Activated CD4-positive, alpha-beta T cell treated with anti-CD3 and anti-CD28 coated beads for 24 hours (primary cell): ENCODE results near the gene CALHM3.
"Not testable (repeated sequence)": the region's sequence is repeated elsewhere in the genome, so short reads cannot be mapped to it uniquely, and the experiment has no call there.

Experiments
- DNase-seq, 2 donors: peaks; one replicate each; pipeline ENCODE4 v3.0.0-alpha.2; 2020; ENCODE audit warnings: low read depth in 2 of 2

CALHM3 gene, protein sequence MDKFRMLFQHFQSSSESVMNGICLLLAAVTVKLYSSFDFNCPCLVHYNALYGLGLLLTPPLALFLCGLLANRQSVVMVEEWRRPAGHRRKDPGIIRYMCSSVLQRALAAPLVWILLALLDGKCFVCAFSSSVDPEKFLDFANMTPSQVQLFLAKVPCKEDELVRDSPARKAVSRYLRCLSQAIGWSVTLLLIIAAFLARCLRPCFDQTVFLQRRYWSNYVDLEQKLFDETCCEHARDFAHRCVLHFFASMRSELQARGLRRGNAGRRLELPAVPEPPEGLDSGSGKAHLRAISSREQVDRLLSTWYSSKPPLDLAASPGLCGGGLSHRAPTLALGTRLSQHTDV

DNA sequence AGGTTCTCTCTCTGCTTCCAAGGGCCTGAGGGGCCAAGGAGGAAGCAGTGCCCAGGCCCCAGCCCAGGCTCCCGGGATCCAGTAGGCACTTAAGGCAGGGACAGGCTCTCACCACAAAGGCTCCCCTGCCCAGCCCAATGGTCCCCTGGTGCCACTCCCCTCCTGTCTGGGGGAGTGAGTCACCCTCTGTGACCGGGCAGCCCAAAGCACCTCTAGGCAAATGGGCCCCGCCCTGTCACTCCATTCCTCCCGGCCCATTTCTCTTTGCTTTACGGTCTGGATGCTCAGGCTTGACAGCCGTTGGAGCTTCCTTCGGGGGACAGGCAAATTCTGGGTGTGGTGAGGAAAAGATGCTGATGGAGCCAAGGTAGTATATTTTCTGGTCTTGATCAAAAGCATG is at the start of gene CALHM3:
CALHM3 (minus strand) TSS at position 106 of the 400 bp plus-strand sequence. CDS start 208 bp downstream, outside the sequence.
- no peak for DNase-seq

DNA sequence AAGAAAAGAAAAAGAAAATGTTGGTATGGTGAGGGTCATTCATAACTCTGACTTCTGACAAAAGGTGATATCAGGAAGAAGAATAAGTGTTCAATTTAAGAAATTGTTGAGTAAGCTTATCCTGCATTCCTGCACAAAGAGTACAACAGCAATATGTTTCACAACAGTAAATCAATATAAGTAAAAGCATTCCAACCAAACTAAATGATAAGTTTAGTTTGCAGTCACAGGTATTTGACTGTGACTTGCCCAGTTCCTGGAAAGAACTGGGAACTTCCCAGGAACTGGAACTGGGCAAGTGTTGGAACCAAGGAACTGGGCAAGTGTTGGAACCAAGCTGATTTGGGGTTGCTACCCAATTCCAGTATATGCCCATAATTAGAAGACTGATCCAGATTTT is 49.5 kb upstream of the CALHM3 start:
- no peak for DNase-seq

DNA sequence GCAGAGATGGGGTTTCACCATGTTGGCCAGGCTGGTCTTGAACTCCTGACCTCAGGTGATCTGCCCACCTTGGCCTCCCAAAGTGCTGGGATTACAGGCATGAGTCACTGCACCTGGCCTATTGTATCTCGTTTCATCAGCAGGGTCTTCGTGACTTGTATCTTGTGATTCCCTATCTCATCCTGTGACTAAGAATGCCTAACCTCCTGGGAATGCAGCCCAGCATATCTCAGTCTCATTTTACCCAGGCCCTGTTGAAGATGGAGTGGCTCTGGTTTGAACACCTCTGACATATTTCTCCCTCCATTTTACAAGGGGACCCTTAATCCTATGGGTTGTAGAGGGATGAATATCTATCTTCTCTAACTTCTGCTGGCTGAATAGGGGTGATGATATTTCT is 48.4 kb upstream of the CALHM3 start:
- DNase-seq = not testable (repeated sequence)

DNA sequence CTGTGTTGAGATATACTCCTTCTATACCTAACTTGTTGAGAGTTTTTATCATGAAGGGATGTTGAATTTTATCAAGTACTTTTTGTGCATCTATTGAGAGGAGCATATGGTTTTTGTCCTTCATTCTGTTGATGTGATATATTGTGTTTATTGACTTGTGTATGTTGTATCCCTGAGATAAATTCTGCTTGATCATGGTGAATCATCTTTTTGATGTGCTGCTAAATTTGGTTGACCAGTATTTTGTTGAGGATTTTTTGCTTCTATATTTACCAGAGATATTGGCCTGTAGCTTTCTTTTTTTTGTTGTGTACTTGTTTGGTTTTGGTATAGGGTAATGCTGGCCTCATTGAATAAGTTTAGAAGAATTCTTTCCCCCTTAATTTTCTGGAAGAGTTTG is 46.9 kb upstream of the CALHM3 start:
- DNase-seq = no peak

DNA sequence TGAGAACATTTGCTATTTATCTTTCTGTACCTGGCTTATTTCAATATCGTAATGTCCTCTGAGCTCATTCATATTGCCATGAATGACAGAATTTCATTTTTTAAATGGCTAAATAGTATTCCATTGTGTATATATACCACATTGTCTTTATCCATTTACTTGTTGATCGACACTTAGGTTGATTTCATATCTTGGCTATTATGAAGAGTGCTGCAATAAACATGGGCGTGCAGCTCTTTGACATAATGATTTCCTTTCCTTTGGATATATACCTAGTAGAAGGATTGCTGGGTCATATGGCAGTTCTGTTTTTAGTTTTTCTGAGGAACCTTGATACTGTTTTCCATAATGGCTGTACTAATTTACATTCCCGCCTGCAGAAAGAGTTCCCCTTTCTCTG is 44.6 kb upstream of the CALHM3 start:
- DNase-seq = no peak

DNA sequence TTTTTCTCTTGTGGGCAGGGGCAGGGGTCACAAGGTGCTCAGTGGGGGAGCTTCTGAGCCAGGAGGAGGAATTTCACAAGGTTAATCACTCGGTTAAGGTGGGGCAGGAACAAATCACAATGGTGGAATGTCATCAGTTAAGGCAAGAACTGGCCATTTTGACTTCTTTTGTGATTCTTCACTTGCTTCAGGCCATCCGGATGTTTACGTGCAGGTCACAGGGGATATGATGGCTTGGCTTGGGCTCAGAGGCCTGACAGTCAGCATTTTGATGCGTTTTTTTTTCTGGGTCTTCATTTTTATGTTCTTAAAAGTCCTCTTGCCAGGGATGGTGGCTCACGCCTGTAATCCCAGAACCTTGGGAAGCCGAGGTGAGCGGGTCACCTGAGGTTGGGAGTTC is 43.0 kb upstream of the CALHM3 start:
- DNase-seq = not testable (repeated sequence)

DNA sequence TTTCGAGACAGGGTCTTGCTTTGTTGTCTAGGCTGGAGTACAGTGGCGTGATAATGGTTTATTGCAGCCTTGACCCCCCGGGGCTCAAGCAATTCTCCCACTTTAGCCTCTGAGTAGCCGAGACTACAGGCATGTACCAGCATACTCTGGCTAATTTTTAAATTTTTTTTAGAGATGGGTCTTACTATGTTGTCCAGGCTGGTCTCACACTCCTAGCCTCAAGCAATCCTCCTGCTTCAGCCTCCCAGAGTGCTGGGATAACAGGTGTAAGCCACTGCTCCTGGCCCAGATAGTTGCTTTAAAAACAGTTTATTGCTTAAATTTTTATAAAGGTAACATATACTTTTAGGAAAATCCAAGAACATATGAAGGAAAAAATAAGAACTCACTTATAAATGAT is 40.8 kb upstream of the CALHM3 start:
- DNase-seq = no peak

DNA sequence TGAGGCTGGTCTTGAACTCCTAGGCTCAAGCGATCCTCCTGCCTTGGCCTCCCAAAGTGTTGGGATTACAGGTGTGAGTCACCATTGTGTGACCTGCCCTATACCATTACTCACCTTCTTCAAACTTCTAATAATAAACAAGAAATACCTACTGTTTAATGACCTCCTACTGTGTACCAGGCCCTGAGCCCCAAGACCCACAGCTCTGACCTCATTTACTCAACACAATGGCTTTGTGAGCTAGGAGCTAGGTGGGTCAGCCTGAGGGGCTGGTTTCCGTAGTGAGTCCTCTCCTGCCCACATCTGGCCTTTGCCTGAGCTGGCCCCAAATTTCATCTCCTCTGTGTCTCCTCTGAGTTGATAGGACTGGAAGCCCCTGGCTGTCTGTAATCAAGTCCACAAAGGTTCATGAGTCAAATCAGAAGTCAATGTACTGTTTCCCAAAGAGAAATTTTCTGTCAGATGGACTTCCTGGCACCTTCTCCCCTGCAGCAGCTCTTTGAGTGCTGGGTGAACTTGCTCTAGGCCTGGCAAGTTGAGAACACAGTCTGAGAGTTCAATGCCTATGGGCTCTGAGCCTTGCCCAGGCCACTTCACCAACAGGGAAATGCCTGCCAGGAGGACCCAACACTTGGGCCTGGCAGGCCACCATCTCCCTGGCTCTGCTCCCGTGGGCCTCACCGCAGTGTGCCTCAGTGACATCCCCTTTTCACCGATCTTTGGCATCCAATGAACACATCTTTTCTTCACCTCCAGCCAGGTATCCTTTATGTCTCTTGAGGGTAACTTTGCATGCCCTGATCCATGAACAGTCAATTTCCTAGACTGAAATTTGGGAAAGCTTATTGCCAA is 38.4 kb upstream of the CALHM3 start:
- DNase-seq = no peak

DNA sequence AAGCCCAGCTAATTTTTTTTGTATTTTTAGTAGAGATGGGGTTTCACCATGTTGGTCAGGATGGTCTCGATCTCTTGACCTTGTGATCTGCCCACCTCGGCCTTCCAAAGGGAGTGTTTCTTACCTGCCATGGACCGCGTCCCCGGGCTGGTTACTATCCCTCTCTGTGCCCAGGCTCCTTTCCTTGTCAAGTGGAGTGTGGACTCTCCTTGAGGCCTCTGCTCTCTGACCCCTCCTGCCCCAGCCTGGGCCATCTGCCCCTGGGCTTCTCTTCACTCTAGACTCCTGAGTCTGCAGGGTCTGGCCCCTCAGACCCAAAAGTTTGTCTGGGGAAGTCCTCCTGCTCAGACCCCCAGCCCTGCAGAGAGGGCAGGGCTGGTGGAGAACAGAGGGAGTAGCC is 35.2 kb upstream of the CALHM3 start:
- no peak for DNase-seq

DNA sequence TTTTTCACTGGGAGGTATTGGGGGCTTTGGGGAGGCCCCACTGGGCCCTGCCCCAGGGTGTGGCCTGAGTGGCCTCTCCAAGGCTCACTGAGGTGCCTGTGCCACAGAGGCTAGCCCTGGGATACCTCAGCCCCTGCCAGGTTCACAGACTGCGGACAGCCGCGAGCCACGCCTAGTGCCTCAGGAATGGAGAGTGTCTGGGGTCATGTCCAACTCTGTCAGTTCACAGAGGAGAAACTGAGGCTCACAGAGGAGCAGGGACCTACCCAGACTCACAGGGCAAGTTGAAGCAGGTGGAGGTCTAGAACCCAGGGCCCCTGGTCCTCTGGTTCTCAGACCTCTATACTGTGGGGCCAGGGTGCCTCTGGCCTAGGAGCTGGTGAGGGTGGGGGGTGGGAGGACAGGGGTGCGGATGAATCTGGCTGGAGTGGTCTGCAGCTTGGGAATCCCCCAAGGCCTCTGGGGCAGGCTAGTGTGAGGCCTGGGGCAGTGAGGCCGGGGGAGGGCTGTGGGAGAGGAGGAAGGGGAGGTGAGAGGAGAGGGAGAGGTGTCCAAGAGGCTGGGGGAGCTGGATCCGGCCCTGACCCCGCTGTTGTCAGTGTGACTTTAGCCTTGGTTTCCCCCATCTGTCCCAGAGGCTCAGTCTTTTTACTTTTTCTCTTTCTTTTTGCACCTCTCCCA is 34.5 kb upstream of the CALHM3 start:
- no peak for DNase-seq

DNA sequence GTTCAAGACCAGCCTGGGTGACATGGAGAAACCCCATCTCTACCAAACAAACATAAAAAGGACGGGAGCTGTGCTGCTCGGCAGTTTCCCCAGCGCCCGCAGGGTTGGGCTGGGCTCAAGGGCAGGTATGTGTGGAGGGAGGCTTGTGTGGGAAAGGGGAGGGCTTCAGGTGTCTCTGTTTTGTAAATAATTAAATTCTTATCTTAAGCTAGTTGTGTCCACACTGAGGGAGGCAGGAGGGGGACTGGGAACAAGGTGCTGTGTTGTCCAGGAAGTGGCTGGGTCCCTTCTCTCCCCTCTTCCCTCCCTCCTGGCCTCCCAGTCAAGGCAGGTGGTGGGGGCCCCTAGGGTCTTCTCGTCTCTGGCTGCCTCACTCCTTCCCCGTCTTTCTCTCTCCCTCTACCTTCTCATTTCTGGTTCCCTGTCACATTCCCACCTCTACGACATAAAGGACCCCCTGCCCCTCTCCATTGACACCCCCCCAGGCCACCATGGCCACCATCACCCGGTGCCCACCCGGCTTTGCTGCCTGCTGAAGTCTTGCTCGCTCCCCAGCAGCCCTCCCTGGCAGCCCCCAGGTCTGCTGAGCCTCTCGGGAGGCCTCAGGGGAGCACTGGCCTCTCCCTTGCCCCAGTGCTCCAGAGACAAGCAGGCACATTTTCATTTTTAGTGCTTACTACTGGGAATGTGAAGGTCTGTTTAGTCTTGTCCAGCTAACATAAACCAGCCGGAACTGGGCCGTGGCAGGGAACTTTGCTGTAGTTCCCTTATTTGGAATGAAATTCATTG is 33.7 kb upstream of the CALHM3 start:
- DNase-seq = no peak

DNA sequence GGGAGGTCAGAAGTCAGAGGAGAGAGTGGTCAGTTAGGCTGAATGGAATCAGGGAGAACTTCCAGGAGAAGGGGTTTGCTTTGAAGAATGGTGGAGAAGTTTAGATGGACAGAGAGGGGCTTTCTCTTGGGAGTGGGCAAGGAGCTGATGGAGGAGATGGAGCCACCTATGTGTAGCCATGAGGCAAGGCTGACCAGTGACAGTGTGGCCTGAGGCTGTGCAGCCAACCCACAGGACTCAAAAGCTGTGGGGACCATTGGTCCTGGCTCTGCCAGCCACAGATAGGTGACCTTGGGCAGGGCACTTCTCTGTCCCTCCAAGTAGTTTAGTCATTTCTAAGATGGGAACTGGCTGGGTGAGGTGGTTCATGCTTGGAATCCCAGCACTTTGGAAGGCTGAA is 33.1 kb upstream of the CALHM3 start:
- no peak for DNase-seq

DNA sequence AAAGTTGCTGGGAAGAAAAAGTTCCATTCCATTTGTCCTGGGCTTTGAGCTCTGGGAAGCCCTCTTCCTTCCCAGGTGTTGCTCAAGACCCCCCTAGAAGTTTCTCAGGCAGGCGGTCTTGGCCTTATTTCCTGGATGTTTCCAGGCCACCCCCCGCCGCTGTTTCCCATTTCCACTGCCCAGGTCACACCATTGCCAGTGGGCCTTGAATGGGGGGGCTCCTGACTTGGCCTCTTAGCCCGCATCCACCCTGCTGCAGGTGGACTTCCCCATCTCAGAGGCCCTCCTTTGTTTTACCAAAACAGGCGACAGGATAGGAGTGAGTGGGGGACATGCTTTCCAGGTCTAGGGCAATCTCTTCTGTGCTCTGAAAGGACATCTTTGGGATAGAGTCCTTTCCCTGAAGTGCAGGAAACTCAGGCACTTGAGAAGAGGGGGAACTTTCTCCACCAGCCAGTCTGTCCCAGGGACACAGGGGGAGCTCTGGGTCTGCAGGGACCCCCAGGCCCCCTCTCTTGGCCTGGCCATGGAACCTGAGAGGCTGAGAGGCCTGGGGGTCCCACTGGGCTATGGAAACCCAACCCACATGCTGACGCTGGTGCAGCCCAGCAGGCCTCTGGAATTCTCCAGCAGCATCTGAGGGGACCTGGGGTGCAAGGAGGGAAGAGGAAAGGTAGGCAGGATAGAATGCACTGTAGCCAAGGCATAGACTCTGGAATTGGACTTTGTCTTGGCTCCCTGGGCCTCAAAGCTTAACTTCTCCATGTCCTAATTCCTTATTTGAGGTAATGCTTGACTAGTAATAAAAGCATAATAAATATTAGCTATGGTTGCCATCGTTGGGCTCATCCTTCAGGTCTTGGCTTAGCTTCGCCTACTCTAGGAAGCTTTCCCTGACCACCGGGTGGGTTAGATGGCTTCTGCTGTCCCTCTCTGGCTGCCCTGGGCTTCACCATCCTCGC is 32.0 kb upstream of the CALHM3 start:
- DNase-seq = no peak

DNA sequence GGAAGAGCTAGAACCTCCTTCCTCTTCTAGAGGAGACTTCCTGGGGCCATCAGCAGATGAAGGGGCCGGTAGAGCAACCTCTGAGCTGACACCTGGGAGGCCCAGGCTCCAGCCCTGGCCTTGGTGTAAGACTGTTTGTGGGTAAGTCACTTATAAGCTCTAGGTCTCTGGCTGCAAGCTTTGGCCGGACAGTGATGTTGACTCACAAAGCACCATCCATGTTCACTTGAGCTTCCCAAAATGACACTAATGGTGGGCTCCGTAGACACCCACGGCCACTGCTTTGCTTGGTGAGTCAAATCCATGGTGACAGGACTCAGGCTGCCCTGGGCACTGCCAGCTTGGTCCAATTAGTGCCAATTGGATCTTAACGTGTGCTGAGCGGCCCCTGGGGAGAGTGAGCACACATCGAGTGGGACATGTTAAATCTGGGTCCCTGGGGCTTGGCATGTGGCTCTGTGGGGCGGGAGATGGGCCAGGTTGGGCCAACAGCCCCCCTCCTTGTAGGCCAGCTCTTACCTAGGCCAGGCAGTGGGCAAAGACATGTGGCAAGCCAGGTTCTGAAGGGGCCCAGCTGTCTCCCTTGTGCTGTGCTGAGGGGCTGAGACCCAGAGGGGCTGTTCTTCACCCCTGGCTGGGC is 31.1 kb upstream of the CALHM3 start:
- DNase-seq = no peak

DNA sequence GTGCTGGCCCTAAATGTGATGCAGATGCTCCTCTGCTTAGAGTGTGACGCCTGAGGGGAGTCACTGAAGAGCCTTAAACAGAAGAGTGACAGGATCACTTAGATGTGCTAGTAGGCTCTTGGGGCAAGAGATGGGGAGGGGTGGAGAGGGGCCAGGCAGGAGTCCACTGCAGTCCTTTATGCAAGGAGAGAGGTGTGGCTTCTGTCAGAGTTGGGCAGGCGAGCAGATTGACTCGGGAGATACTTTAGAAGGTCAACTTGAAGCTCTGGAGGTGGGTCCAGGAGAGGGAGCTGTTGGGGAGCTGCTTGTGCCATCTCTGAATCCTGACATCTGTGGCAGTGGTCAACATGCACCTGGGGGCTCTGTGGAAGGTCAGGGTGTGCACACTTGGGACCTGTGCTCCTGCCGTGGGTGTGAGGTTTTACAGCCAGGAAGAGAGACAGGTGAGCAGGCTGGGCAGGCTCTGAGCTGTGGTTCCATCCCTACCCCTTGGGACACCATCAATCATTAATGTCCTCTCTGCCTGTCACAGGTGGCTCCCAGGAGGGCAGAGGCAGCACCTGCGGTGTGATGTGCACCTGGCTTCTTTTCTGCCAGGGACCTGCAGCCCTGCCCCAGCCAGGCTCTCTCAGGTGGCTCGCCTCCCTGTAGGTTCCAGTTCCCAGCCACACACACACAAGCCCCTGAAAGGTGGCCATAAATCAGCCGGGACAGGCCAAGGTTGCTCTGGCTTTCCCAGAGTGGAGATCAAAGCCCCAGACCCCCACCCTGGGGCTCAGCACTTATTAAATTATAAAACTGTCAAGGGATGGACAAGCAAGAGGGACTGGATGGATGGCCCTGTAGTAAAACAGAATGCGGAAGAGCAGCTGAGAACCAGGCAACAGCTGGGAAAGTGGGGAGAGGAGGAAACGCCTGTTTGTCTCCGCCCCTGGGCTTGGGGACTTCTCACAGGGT is 28.5 kb upstream of the CALHM3 start:
- DNase-seq = no peak

DNA sequence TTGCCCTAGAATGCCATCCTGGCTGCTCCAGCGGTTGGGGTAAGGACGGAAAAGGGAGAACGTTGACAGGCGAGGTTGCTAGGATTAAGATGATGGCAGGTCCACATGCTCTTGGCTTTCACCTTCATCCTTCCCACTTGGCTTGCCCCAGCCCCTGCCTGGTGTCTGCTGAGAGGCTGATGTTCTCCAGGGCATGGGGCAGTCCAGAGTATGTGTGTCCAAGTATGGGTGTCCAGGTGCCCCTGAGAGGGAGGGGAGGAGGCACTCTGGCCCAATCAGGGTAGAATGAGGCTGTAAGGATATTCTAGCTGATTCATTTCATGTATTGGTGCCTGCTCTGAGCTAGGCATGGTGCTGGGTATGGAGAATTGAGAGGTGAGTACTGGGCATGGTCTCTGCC is 27.0 kb upstream of the CALHM3 start:
- no peak for DNase-seq

DNA sequence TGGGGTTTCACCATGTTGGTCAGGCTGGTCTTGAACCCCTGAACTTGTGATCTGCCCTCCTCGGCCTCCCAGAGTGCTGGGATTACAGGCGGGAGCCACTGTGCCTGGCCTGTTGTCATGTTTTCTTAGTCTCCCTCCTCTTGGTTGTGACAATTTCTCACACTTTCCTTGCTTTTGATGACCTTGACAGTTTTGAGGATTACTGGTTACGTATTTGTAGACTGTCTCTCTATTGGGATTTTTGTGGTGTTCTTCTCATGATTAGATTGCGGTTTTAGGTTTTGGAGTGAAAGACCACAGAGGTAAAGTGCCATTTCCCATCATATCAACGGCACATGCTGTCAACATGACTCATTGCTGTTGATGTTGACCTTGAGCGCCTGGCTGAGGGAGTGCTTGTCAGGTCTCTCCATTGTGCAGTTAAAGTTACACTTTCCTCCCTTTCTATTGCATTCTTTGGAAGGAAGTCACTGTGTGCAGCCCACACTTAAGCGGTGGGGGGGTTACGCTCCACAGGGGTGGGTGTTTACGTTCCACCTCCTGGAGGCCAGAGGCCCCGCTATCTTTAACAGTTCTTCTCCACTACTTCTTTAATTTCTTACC is 25.2 kb upstream of the CALHM3 start:
- no peak for DNase-seq

DNA sequence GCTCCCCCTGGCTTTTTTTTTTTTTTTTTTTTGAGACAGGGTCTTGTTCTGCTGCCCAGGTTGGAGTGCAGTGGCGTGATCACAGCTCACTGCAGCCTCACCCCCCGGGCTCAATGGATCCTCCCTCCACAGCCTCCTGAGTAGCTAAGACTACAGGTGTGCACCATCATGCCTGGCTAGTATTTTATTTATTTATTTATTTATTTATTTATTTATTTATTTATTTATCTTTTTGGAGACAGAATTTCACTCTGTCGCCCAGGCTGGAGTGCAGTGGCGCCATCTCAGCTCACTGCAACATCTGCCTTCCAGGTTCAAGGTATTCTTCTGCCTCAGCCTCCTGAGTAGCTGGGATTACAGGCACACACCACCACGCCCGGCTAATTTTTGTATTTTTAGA is 24.7 kb upstream of the CALHM3 start:
- not testable (repeated sequence) for DNase-seq
